Activated B cell treated with CpG ODN at 0.5 μM for 24 hours (primary cell): ENCODE measurements around the gene ALPG. TPM values are rescaled to one million over a fixed set of nuclear protein-coding genes. Genes with fewer than 3 reads are reported as not detected.
"Not testable (repeated sequence)": the region's sequence is repeated elsewhere in the genome, so short reads cannot be mapped to it uniquely, and the experiment has no call there.

Experiments
- ATAC-seq: fragments of 200-7000 bp; cut with Tn5 transposase; one replicate; pipeline ENCODE4 v1.10.0; 2021; ENCODE audit warnings: low read depth, mild to moderate bottlenecking, moderate library complexity
- CTCF ChIA-PET: fragments of 350-600 bp; sonication (Branson Sonifier 250); formaldehyde crosslinking; loops from one replicate; lab custom pipeline; 2021; ENCODE audit warnings: antibody characterized with exemption; lab: Charles Lee
- POLR2A ChIA-PET: fragments of 350-600 bp; sonication (Branson Sonifier 250); formaldehyde crosslinking; loops from one replicate; lab custom pipeline; 2021; ENCODE audit warnings: antibody characterized with exemption; lab: Charles Lee
- DNase-seq: peaks from one replicate; pipeline ENCODE4 v3.0.0; 2022
- H3K27ac Mint-ChIP-seq: one replicate; pipeline ENCODE4 v1.8.0; 2020; ENCODE audit warnings: mixed read lengths
- H3K27me3 Mint-ChIP-seq: one replicate; pipeline ENCODE4 v1.8.0; 2021; ENCODE audit warnings: mixed read lengths
- H3K36me3 Mint-ChIP-seq: one replicate; pipeline ENCODE4 v1.8.0; 2021; ENCODE audit warnings: low read depth, mixed read lengths
- H3K4me1 Mint-ChIP-seq: one replicate; pipeline ENCODE4 v1.8.0; 2021; ENCODE audit warnings: mixed read lengths
- H3K4me3 Mint-ChIP-seq: one replicate; pipeline ENCODE4 v1.8.0; 2020; ENCODE audit warnings: mild to moderate bottlenecking, mixed read lengths
- H3K9me3 Mint-ChIP-seq: one replicate; pipeline ENCODE4 v1.8.0; 2020; ENCODE audit warnings: mixed read lengths
- intact Hi-C: fragments of 100-400 bp; cut with micrococcal nuclease; formaldehyde crosslinking; loops from one replicate; pipeline ENCODE4 v1.15.1; 2024
- total RNA-seq: library from RNA; stranded (reverse); gene quantifications from 2 replicates; pipeline ENCODE4 v1.2.3, GENCODE V29; 2022
- TF ChIP-seq, protein P1 (sequence below): fragments of 200-600 bp; IDR thresholded peaks from one replicate; pipeline ENCODE4 v1.8.0; 2022; ENCODE audit warnings: antibody characterized with exemption, mild to moderate bottlenecking

ALPG gene
- total RNA-seq, result not detected in 2 replicates

DNA sequence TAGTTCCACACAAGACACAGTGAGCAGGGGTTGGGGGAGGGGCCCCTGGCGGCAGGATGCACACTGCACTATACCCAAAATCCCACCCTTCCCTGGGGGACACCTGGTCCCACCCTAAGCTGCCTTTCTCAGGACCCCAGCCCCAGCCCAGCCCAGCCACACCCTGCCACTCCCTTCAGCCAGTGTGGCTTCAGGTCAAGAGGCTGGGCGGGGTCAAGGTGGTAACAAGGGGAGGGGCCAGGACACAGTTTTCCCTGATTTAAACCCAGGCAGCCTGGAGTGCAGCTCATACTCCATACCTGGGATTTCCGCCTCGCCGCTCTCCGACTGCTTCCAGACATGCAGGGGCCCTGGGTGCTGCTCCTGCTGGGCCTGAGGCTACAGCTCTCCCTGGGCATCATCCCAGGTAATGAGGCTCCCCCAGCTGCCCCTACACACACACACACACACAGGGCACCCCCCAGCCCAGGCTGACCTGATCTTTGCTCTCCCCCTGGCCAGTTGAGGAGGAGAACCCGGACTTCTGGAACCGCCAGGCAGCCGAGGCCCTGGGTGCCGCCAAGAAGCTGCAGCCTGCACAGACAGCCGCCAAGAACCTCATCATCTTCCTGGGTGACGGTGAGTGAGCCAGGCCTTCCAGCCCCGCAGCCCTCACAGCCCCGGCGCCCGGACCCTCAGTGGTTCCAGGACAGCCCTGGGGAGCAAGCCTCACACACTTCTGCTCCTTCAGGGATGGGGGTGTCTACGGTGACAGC, at the start of gene ALPG:
TSS of gene ALPG (plus strand) at position 289 of the 755 bp plus-strand sequence. CDS start at position 340, 51 bp downstream.
- ATAC-seq (no peak), DNase-seq (no peak)
- CTCF ChIA-PET, result no interaction called here
- Mint-ChIP-seq H3K4me1 (no peaks in the 10 kb centered on the region), H3K9me3 (no peaks in the 10 kb centered on the region), H3K27ac (no peak within 1 kb of the TSS), H3K36me3 (no peaks in the 10 kb centered on the region), H3K4me3 (no peak within 1 kb of the TSS), H3K27me3 (no peaks in the 10 kb centered on the region)
- POLR2A ChIA-PET, result no interaction called here
- intact Hi-C loops, result no loop called here
- TF ChIP-seq, protein P1, sequence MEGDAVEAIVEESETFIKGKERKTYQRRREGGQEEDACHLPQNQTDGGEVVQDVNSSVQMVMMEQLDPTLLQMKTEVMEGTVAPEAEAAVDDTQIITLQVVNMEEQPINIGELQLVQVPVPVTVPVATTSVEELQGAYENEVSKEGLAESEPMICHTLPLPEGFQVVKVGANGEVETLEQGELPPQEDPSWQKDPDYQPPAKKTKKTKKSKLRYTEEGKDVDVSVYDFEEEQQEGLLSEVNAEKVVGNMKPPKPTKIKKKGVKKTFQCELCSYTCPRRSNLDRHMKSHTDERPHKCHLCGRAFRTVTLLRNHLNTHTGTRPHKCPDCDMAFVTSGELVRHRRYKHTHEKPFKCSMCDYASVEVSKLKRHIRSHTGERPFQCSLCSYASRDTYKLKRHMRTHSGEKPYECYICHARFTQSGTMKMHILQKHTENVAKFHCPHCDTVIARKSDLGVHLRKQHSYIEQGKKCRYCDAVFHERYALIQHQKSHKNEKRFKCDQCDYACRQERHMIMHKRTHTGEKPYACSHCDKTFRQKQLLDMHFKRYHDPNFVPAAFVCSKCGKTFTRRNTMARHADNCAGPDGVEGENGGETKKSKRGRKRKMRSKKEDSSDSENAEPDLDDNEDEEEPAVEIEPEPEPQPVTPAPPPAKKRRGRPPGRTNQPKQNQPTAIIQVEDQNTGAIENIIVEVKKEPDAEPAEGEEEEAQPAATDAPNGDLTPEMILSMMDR, result no peak

- TF ChIP-seq, protein P1, result no peak
- ChIA-PET CTCF (no interaction called here), POLR2A (no interaction called here)
- Mint-ChIP-seq H3K4me3 (no peak overlapping the region), H3K36me3 (no peaks in the 10 kb centered on the region), H3K9me3 (peaks cover 1% of the 10 kb centered on the region), H3K27me3 (peaks cover 6% of the 10 kb centered on the region), H3K27ac (no peak overlapping the region), H3K4me1 (peaks cover 13% of the 10 kb centered on the region)
- ATAC-seq (no peak), DNase-seq (no peak)
- intact Hi-C loops, result no loop called here
These were observed 45.0 kb upstream of the ALPG start for GRCh38 chr2:232361646-232362045.

DNA sequence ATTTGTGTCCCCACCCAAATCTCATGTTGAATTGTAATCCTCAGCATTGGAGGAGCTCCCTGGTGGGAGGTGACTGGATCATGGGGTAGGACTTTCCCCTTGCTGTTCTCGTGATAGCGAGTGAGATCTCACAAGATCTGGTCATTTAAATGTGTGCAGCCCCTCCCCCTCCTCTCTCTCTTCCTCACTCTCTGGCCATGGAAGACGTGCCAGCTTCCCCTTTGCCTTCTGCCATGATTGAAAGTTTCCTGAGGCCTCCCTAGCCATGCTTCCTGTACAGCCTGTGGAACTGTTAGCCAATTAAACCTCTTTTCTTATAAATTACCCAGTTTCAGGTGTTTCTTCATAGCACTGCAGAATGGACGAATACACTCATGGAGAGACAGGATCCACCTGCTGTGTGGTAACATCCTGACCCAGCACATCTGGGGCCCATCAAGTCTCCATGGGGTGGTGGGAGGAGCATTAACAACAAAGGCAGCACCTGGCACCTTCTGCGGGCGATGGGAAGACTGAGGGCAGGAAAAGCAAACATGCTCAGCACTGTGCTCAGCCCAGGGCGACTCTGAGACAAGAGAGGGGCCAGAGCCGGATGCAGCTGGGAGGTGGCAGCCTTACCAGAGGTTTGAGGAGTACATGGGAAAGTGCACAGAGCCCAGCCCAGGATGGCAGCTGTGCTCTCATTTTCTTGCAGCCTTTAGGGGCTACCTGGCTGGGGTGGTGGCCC, 44.3 kb upstream of the ALPG start:
- no peak for DNase-seq
- CTCF ChIA-PET, result no interaction called here
- intact Hi-C loops, result no loop called here
- POLR2A ChIA-PET, result no interaction called here
- H3K4me3 Mint-ChIP-seq, result no peak overlapping the region
- no peak overlapping the region for H3K27ac Mint-ChIP-seq
- TF ChIP-seq, protein P1, result no peak
- H3K4me1 Mint-ChIP-seq, result peaks cover 13% of the 10 kb centered on the region
- H3K27me3 Mint-ChIP-seq, result peaks cover 4% of the 10 kb centered on the region
- H3K9me3 Mint-ChIP-seq, result no peaks in the 10 kb centered on the region
- no peaks in the 10 kb centered on the region for H3K36me3 Mint-ChIP-seq
- no peak for ATAC-seq

DNA sequence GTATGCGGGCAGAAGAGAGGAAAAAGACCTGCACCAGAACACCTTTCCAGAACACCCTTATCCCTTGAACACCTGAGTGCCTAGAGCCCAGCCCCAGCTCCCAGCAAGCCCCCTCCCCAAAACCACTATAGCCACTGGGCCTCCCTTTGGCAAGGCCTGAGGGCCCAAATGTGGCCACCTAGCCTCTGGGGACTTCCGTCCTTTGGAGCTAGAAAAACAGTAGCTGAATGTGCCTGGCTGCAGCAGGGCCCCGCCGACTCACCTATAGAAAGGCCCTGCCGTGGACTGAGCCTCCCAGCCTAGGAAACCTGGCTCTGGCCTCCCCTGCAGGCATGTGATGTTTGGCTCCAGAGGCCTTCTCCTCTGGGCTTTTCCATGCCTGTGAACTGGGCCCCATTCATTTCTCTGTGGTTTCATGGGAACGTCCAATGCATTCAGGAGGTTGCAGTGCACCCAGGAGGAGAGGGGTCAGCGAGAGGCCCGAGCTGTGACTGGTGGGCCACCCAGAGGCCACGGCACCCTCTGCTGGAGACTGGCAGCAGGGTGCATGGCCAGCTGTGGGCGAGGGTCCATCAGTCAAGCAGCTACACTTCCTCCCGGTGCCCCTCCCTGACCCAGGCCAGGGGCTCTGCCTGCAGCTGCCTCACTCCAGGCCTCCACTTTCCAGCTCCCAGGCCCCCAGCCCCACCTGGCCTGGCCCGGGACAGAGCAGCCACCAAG, 43.4 kb upstream of the ALPG start:
- DNase-seq, H3K36me3 Mint-ChIP-seq, H3K27me3 Mint-ChIP-seq, CTCF ChIA-PET, H3K27ac Mint-ChIP-seq, H3K9me3 Mint-ChIP-seq, intact Hi-C loops, ATAC-seq: not testable (repeated sequence)
- peaks cover 13% of the 10 kb centered on the region for H3K4me1 Mint-ChIP-seq
- POLR2A ChIA-PET, result interaction anchor here (0.6 kb wide), 1 partner anchor 265 kb away, joined by 3 read pairs; no protein-coding TSS in a partner anchor
- peak overlapping the region; percentile 80 for H3K4me3 Mint-ChIP-seq

GRCh38 chr2:232363784-232364615, 42.6 kb upstream of the ALPG start:
- Mint-ChIP-seq H3K36me3 (no peaks in the 10 kb centered on the region), H3K9me3 (no peaks in the 10 kb centered on the region), H3K27ac (no peak overlapping the region), H3K4me1 (peaks cover 13% of the 10 kb centered on the region), H3K4me3 (peak overlapping the region; percentile 80), H3K27me3 (peaks cover 4% of the 10 kb centered on the region)
- ATAC-seq (peak; percentile 18), DNase-seq (no peak)
- intact Hi-C loops, result no loop called here
- POLR2A ChIA-PET, result no interaction called here
- CTCF ChIA-PET, result no interaction called here
- TF ChIP-seq, protein P1, result no peak

DNA sequence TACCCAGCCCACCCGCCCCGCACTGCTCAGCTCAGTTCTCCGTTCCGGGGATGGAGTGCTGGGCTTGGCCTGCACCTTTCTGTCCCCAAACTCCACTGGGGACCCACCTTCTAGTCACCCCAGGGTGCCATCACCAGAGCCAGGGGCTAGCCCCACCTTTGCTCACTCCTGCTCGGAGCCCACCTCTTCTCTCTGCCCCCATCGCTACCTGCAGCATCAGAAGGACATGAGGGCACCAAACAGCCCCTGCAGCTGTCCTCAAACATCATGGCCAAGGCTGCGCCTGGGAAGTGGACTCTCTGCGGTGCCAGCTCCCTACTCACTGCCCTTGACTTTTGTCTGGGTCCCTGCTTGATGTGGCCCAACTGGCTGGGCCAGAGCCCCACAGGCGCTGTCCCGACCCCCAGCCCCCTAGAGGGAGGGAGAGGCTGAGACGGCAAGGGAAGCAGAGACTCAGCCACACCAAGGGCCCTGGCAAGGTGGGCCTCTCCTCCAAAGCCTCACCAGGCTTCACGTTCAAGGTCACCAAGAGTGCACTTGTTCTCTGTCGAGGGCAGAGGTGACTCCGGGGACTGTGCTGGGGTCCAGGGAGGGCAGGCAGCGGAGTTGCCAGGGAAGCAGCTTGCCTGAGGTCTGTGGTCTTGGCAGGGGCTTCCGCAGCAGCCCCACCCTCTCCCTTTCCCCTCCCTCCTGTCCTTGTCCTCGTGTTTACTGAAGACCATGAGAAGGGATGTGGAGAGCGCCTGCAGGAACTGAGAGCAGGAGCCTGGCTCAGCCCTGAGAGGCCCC, 41.6 kb upstream of the ALPG start:
- H3K9me3 Mint-ChIP-seq, H3K36me3 Mint-ChIP-seq, intact Hi-C loops, H3K27ac Mint-ChIP-seq, DNase-seq, CTCF ChIA-PET, POLR2A ChIA-PET, H3K27me3 Mint-ChIP-seq, ATAC-seq, H3K4me3 Mint-ChIP-seq: not testable (repeated sequence)
- H3K4me1 Mint-ChIP-seq, result peaks cover 13% of the 10 kb centered on the region
